A549 treated with Hydrocortisone at 1 μM for 4 hours (cell line): ENCODE data around the gene CHD5. TPM values are rescaled to one million over a fixed set of nuclear protein-coding genes. Genes with fewer than 3 reads are reported as not detected.

Experiments
- total RNA-seq: library from RNA; stranded (reverse); fragments of 200-300 nt; extraction: Qiagen RNA extraction; gene quantifications from 5 replicates; pipeline ENCODE4 v1.2.3, GENCODE V29; 2022

CHD5 gene
- total RNA-seq = 1.5 to 2.2 TPM (median 1.9 TPM) in 5 replicates

GRCh38 chr1:6180268-6180706 lies at the start of gene CHD5:
CHD5 (minus strand) TSS chr1:6180321; CDS start chr1:6180023, 298 bp downstream.

GRCh38 chr1:6205849-6206519 lies 25.9 kb upstream of the CHD5 start, which contains the start of gene RNF207:
RNF207 (plus strand) TSS chr1:6206119; CDS start chr1:6206536, 417 bp downstream.

GRCh38 chr1:6199298-6200187 lies 19.4 kb upstream of the CHD5 start, which contains the start of gene RPL22:
RPL22 (minus strand) TSS chr1:6199595; CDS start chr1:6199573, 22 bp downstream.

Other genes with a start within 250 kb of the CHD5 start
- 4.4 to 5.5 TPM (median 5.1 TPM) in 5 replicates for gene NPHP4, start 187.9 kb downstream of the CHD5 start, total RNA-seq
- gene KCNAB2, start 134.4 kb downstream of the CHD5 start, total RNA-seq = 6.6 to 9.1 TPM (median 7.2 TPM) in 5 replicates
- 263 to 490 TPM (median 455 TPM) in 5 replicates for gene RPL22, start 19.3 kb upstream of the CHD5 start, total RNA-seq
- gene RNF207, start 25.8 kb upstream of the CHD5 start, total RNA-seq = 8.9 to 13.2 TPM (median 11.1 TPM) in 5 replicates
- gene ICMT, start 55.6 kb upstream of the CHD5 start, total RNA-seq = 51.7 to 59.9 TPM (median 56.4 TPM) in 5 replicates
- not detected in 5 replicates for gene HES3, start 63.9 kb upstream of the CHD5 start, total RNA-seq
- gene GPR153, start 80.8 kb upstream of the CHD5 start, total RNA-seq = 3.6 to 4.6 TPM (median 4.3 TPM) in 5 replicates
- gene ACOT7, start 213.4 kb upstream of the CHD5 start, total RNA-seq = 80.4 to 101 TPM (median 100 TPM) in 5 replicates
- gene HES2, start 239.6 kb upstream of the CHD5 start, total RNA-seq = 3.8 to 5.5 TPM (median 4.9 TPM) in 5 replicates
- gene ESPN, start 244.5 kb upstream of the CHD5 start, total RNA-seq = 0.22 to 1.2 TPM (median 0.51 TPM) in 5 replicates